AG04450 (cell line): ENCODE data around the gene PDPN. TPM values are rescaled to one million over a fixed set of nuclear protein-coding genes. Genes with fewer than 3 reads are reported as not detected.

Experiments
- CTCF ChIA-PET: fragments of 300-600, 350-600 bp; formaldehyde crosslinking; extraction: SDS; loops from one replicate; lab custom pipeline; 2022; ENCODE audit warnings: antibody characterized with exemption, inconsistent platforms; lab: Charles Lee
- POLR2A ChIA-PET: fragments of 350-600 bp; formaldehyde crosslinking; extraction: SDS; loops from one replicate; lab custom pipeline; 2021; ENCODE audit warnings: antibody characterized with exemption, inconsistent platforms; lab: Yijun Ruan, JAX
- DNase-seq: peaks from one replicate; pipeline ENCODE4 v3.0.0-alpha.2; 2011; ENCODE audit warnings: low read depth, low spot score
- H3K27ac ChIP-seq: one replicate; pipeline ENCODE4 v1.5.1; 2012; ENCODE audit warnings: low read depth, low read length, control low read depth
- H3K27me3 ChIP-seq: one replicate; pipeline ENCODE4 v1.6.0; 2012; ENCODE audit warnings: low read length; ENCODE audit not compliant: control insufficient read depth, insufficient read depth
- H3K4me3 ChIP-seq: 2 replicates; pipeline ENCODE4 v1.5.1; 2011; ENCODE audit warnings: mild to moderate bottlenecking, low read depth, low read length, control low read depth
- H3K9me3 ChIP-seq: 2 replicates; pipeline ENCODE4 v1.5.1; 2012; ENCODE audit warnings: low read length; ENCODE audit not compliant: control insufficient read depth, insufficient read depth
- polyA plus RNA-seq: library from polyadenylated mRNA; depleted of rRNA; stranded (reverse); fragments of >200 nt; gene quantifications from 2 replicates; pipeline ENCODE4 v1.2.3, GENCODE V29; 2011
- TF ChIP-seq, protein P1 (sequence below): IDR thresholded peaks from 2 replicates; pipeline ENCODE4 v1.5.1; 2011; ENCODE audit warnings: low read depth, low read length, control low read depth, inconsistent platforms

PDPN gene
- polyA plus RNA-seq, 1 experiment: 0.55 TPM

DNA sequence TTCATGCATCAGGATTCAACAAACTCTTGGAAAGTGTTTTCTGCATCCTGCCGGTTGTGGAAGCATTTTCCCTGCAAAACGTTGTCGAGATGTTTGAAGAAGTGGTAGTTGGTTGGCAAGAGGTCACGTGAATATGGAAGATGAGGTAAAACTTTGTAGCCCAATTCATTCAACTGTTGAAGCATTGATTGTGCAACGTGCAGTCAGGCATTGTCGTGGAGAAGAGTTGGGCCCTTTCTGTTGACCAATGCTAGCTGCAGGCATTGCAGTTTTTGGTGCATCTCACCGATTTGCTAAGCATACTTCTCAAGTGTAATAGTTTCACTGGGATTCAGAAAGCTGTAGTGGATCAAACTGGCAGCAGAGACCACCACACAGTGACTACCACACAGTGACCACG is 59.4 kb downstream of the PDPN start:
- POLR2A ChIA-PET: no interaction called here
- H3K4me3 ChIP-seq: no peak overlapping the region
- no peaks in the 10 kb centered on the region for H3K27me3 ChIP-seq
- peaks cover 11% of the 10 kb centered on the region for H3K9me3 ChIP-seq
- DNase-seq: no peak
- CTCF ChIA-PET: no interaction called here
- H3K27ac ChIP-seq: no peak overlapping the region
- TF ChIP-seq, protein P1, sequence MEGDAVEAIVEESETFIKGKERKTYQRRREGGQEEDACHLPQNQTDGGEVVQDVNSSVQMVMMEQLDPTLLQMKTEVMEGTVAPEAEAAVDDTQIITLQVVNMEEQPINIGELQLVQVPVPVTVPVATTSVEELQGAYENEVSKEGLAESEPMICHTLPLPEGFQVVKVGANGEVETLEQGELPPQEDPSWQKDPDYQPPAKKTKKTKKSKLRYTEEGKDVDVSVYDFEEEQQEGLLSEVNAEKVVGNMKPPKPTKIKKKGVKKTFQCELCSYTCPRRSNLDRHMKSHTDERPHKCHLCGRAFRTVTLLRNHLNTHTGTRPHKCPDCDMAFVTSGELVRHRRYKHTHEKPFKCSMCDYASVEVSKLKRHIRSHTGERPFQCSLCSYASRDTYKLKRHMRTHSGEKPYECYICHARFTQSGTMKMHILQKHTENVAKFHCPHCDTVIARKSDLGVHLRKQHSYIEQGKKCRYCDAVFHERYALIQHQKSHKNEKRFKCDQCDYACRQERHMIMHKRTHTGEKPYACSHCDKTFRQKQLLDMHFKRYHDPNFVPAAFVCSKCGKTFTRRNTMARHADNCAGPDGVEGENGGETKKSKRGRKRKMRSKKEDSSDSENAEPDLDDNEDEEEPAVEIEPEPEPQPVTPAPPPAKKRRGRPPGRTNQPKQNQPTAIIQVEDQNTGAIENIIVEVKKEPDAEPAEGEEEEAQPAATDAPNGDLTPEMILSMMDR: no peak

DNA sequence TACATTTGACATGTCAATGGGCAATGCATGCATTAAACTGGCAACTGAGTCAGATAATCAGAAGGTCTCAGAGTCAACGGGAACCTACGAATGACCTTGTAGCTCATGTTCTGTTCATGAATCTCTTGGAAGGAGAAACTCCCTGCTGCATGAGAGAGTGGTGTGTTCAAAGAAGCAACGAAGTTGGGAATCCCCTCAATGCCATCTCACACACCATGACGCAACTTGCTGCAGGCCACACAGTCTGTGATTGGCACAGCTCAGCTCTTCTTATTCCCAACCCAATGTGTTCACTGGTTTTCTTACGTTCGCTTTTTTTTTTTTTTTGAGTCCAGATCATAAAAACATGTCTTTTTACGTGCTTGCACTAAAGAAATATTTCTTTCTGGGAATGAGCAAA is 62.9 kb downstream of the PDPN start:
- CTCF ChIA-PET: interaction anchor here (0.7 kb wide), 1 partner anchor 9 kb away, joined by 4 read pairs; no protein-coding TSS in a partner anchor
- H3K4me3 ChIP-seq: no peak overlapping the region

DNA sequence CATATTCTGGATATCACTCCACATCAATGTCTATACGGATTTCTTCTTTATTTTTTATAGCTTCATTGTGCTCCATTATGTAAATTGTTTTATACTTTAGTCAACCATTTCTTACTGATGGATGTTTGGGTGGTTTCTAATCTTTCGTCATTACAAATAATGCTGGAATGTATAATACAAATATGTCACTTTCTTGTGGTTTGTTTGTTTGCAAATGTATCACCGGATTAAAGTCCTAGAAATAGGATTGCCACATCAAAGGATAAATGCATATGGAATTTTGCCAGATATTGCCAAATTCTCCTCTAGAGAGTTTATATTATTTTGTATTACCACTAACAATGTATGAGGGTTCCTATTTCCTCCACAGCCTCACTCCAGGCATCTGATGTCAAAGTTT is 67.6 kb downstream of the PDPN start:
- TF ChIP-seq, protein P1: no peak
- H3K4me3 ChIP-seq: no peak overlapping the region
- no peak overlapping the region for H3K27ac ChIP-seq
- ChIA-PET CTCF (no interaction called here), POLR2A (no interaction called here)
- peaks cover 9% of the 10 kb centered on the region for H3K9me3 ChIP-seq
- H3K27me3 ChIP-seq: no peaks in the 10 kb centered on the region
- no peak for DNase-seq

More for the DNA sequence above, 62.9 kb downstream of the PDPN start:
- Histone ChIP-seq H3K27ac (no peak overlapping the region), H3K27me3 (no peaks in the 10 kb centered on the region), H3K9me3 (peaks cover 12% of the 10 kb centered on the region)
- POLR2A ChIA-PET: no interaction called here
- TF ChIP-seq, protein P1: no peak
- no peak for DNase-seq

DNA sequence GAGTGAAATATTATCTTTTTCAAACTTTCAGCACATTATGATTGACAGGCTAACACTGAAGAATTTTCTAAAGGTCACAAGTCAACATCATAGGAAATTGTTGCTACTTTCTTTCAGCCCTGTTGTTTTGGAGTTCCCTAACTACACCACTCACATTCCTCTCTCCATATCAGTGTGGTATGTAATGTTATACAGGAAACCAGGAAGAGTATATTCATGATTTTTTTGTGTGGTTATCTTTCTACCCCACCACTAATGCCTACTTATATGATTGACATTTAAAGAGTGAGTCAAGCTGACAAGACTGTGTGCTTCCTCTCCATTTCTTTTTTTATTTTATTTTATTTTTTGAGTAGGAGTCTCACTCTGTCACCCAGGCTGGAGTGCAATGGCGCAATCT is 68.6 kb downstream of the PDPN start:
- no peak for DNase-seq
- TF ChIP-seq, protein P1: no peak
- no peak overlapping the region for H3K4me3 ChIP-seq
- H3K27ac ChIP-seq: no peak overlapping the region
- no peaks in the 10 kb centered on the region for H3K27me3 ChIP-seq
- ChIA-PET CTCF (interaction anchor here (1.7 kb wide), 1 partner anchor 14 kb away, joined by 4 read pairs; no protein-coding TSS in a partner anchor), POLR2A (no interaction called here)
- H3K9me3 ChIP-seq: peaks cover 11% of the 10 kb centered on the region

DNA sequence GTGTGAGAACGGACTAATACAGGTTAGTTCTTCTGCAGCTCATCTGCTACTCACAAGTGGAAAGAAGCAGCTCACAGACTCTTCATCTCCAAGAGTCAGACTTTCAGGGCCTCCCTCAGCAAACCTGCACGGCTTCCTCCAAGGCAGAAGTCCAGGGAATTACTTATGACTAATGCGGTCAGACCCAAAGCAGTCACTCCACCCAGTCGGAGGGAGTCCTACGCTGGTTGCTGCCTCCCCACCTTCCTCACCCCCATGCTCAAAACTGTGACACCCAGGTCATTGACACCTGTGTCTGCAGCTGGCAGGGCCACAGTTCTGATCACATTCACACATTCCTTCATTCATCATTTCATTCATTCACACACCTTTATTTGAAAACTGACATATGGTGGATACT is 77.9 kb downstream of the PDPN start:
- Histone ChIP-seq H3K27me3 (no peaks in the 10 kb centered on the region), H3K27ac (no peak overlapping the region), H3K9me3 (peaks cover 10% of the 10 kb centered on the region; the same call in 1 of the 2 replicates), H3K4me3 (no peak overlapping the region)
- TF ChIP-seq, protein P1: no peak
- CTCF ChIA-PET: no interaction called here
- POLR2A ChIA-PET: no interaction called here
- DNase-seq: no peak
